Tibial nerve (tissue), 4 donors: ENCODE data around the gene FGF10.

Experiments used
- EP300 ChIP-seq, 2 donors: sonication (generic); formaldehyde crosslinking; IDR thresholded peaks; one replicate each; pipeline ENCODE4 v1.6.1; 2017; ENCODE audit warnings: antibody characterized with exemption in 2 of 2, mild to moderate bottlenecking in 1 of 2
- POLR2A ChIP-seq, 2 donors: fragments of 450-650 bp; IDR thresholded peaks; one replicate each; pipeline ENCODE4 v1.6.1; 2017; ENCODE audit warnings: antibody characterized with exemption in 2 of 2, mild to moderate bottlenecking in 2 of 2, moderate library complexity in 2 of 2
- TF ChIP-seq, protein P1 (sequence below), 5 experiments: fragments of 200-600 bp in 3 of 5; fragments of 450-650 bp in 2 of 5; sonication (generic) in 3 of 5; IDR thresholded peaks; one replicate each; pipeline ENCODE4 v1.5.1; 2016 to 2019; ENCODE audit warnings: antibody characterized with exemption in 5 of 5, mild to moderate bottlenecking in 3 of 5, moderate library complexity in 2 of 5

DNA sequence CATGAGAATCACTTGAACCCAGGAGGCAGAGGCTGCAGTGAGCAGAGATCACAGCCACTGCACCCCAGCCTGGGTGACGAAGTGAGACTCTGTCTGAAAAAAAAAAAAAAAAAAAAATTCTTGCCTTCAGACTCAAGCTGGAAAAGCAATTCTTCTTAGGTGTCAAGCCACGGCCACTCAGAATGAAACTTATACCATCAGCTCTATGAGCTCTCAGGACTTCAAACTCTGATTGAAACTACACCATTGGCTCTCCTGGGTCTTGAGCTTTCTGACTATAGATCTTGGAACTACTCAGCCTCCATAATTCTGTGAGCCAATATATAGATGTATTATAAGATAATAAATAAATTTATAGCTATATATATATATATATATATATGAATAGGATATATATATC is 12.9 kb upstream of the FGF10 start:
- TF ChIP-seq, protein P1, sequence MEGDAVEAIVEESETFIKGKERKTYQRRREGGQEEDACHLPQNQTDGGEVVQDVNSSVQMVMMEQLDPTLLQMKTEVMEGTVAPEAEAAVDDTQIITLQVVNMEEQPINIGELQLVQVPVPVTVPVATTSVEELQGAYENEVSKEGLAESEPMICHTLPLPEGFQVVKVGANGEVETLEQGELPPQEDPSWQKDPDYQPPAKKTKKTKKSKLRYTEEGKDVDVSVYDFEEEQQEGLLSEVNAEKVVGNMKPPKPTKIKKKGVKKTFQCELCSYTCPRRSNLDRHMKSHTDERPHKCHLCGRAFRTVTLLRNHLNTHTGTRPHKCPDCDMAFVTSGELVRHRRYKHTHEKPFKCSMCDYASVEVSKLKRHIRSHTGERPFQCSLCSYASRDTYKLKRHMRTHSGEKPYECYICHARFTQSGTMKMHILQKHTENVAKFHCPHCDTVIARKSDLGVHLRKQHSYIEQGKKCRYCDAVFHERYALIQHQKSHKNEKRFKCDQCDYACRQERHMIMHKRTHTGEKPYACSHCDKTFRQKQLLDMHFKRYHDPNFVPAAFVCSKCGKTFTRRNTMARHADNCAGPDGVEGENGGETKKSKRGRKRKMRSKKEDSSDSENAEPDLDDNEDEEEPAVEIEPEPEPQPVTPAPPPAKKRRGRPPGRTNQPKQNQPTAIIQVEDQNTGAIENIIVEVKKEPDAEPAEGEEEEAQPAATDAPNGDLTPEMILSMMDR (IDR thresholded peaks at IDR 0.05) = no peak
- TF ChIP-seq EP300 (IDR thresholded peaks at IDR 0.05) (no peak), POLR2A (IDR thresholded peaks at IDR 0.05) (no peak)
